Type B pancreatic cell (in vitro differentiated cells): ENCODE data around the gene PRR30. TPM values are rescaled to one million over a fixed set of nuclear protein-coding genes. Genes with fewer than 3 reads are reported as not detected.
"Not testable (repeated sequence)": the region's sequence is repeated elsewhere in the genome, so short reads cannot be mapped to it uniquely, and the experiment has no call there.

Experiments used
- DNase-seq: peaks from one replicate; pipeline ENCODE4 v3.0.0; 2021; ENCODE audit warnings: mixed read lengths; ENCODE audit not compliant: unreplicated experiment; ENCODE audit errors: extremely low spot score
- H3K27ac Mint-ChIP-seq: 2 replicates; pipeline ENCODE4 v1.8.0; 2021; ENCODE audit warnings: mild to moderate bottlenecking, mixed read lengths
- H3K27me3 Mint-ChIP-seq: 2 replicates; pipeline ENCODE4 v1.8.0; 2021; ENCODE audit warnings: mixed read lengths
- H3K36me3 Mint-ChIP-seq: 2 replicates; pipeline ENCODE4 v1.8.0; 2021; ENCODE audit warnings: mixed read lengths
- H3K4me1 Mint-ChIP-seq: one replicate; pipeline ENCODE4 v1.8.0; 2021; ENCODE audit warnings: mixed read lengths; ENCODE audit not compliant: unreplicated experiment
- H3K4me3 Mint-ChIP-seq: 2 replicates; pipeline ENCODE4 v1.8.0; 2021; ENCODE audit warnings: mild to moderate bottlenecking, mixed read lengths
- H3K9me3 Mint-ChIP-seq: 2 replicates; pipeline ENCODE4 v1.8.0; 2021; ENCODE audit warnings: mixed read lengths
- total RNA-seq: library from RNA; stranded (reverse); gene quantifications from 2 replicates; pipeline ENCODE4 v1.2.1, GENCODE V29; 2021; ENCODE audit warnings: low replicate concordance
- TF ChIP-seq, protein P1 (sequence below): fragments of 200-600 bp; sonication (generic); conservative IDR thresholded peaks from 2 replicates; pipeline ENCODE4 v1.5.0; 2021; ENCODE audit warnings: antibody characterized with exemption, mild to moderate bottlenecking

PRR30 gene
- total RNA-seq, 1 donor from 2014 or later, result not detected

DNA sequence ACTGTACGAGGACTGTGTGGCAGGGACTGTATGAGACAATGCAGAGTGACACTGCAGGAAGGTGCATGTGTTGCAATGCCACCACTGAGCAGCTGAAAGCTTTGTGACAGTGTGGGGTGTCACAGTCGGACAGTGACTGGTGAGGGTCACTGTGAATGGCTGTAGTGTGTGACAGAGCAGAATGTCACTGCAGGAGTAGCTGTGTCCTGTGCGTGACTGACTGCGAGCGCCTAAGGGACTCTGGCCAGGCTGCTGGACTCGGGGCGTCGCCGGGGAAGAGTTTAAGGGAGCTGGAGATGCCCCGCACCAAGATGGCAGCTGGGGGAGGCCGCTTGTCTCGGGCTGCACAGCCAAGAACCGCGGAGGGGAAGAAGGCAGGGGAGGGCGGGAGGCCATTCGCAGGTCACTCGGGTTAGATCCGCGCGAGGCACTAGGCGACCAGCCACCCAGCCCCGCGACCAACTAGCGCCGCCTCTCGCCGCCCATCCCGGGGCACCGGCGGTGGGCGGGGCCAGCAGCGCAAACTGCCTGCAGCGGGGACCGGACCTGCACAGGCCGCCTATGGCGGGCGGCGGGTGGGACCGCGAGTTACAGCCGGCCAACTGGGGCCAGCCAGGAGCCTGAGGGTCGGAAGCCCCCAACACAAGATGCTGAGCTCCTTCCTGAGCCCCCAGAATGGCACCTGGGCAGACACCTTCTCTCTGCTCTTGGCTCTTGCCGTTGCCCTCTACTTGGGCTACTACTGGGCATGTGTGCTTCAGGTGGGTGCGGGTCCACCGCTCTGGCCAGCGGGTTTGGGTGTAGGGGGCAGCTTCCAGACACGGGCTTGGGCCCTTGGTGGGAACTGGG is 15.7 kb downstream of the PRR30 start, which contains the start of gene ABHD1:
TSS of gene ABHD1 (plus strand) at position 514 of the 849 bp plus-strand sequence. CDS start at position 648, 134 bp downstream.
- H3K4me3 Mint-ChIP-seq, result peak within 1 kb of the TSS; percentile 89

DNA sequence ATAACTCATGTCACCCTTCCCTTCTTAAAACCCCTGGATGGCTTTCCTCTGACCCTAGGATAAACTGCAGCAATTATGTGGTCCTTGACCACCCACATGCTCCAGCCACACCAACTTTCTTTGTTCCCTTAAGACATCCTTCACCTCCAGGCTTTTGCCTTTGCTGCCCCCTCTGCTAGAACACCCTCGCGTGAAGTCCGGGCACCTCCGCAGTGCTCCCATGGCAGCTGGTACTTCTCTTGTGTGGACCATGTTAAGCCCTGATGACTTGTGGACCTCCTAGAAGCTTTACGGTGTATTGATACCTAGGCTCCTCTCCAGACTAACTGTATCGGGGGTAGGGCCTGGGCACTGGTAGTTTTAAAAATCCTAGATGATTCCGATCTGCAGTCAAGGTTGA is 16.4 kb downstream of the PRR30 start:
- no peak for DNase-seq
- H3K36me3 Mint-ChIP-seq, result no peaks in the 10 kb centered on the region
- TF ChIP-seq, protein P1, sequence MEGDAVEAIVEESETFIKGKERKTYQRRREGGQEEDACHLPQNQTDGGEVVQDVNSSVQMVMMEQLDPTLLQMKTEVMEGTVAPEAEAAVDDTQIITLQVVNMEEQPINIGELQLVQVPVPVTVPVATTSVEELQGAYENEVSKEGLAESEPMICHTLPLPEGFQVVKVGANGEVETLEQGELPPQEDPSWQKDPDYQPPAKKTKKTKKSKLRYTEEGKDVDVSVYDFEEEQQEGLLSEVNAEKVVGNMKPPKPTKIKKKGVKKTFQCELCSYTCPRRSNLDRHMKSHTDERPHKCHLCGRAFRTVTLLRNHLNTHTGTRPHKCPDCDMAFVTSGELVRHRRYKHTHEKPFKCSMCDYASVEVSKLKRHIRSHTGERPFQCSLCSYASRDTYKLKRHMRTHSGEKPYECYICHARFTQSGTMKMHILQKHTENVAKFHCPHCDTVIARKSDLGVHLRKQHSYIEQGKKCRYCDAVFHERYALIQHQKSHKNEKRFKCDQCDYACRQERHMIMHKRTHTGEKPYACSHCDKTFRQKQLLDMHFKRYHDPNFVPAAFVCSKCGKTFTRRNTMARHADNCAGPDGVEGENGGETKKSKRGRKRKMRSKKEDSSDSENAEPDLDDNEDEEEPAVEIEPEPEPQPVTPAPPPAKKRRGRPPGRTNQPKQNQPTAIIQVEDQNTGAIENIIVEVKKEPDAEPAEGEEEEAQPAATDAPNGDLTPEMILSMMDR, result no peak
- H3K4me1 Mint-ChIP-seq, result peaks cover 13% of the 10 kb centered on the region
- peaks cover 59% of the 10 kb centered on the region for H3K27me3 Mint-ChIP-seq
- no peak overlapping the region for H3K27ac Mint-ChIP-seq
- peak overlapping the region; percentile 89 for H3K4me3 Mint-ChIP-seq
- no peaks in the 10 kb centered on the region for H3K9me3 Mint-ChIP-seq

More for the DNA sequence above, 15.7 kb downstream of the PRR30 start, which contains the start of gene ABHD1:
- H3K27me3 Mint-ChIP-seq, result peaks cover 51% of the 10 kb centered on the region
- no peak for DNase-seq
- H3K9me3 Mint-ChIP-seq, result no peaks in the 10 kb centered on the region
- TF ChIP-seq, protein P1, result no peak
- no peak within 1 kb of the TSS for H3K27ac Mint-ChIP-seq
- no peaks in the 10 kb centered on the region for H3K36me3 Mint-ChIP-seq
- peaks cover 13% of the 10 kb centered on the region for H3K4me1 Mint-ChIP-seq

- Mint-ChIP-seq H3K4me1 (peaks cover 13% of the 10 kb centered on the region), H3K36me3 (no peaks in the 10 kb centered on the region), H3K27me3 (peaks cover 67% of the 10 kb centered on the region), H3K27ac (no peak overlapping the region), H3K4me3 (peak overlapping the region; percentile 22), H3K9me3 (no peaks in the 10 kb centered on the region)
- TF ChIP-seq, protein P1, result no peak
- no peak for DNase-seq
Measured at GRCh38 chr2:27121906-27122305, 17.3 kb downstream of the PRR30 start.

DNA sequence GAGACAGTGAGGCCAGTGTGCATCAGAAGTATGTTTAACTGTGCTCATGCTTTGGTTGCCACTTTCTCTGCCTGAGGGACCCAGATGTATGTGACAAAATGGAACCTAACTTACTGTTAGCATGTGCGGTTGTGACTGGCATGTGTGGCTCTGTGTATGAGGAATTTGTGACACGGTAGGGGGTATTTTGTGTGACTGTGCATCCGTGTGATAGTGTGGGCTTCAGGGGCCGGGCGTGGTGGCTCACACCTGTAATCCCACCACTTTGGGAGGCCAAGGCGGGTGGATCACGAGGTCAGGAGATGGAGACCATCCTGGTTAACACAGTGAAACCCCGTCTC is 19.9 kb downstream of the PRR30 start:
- not testable (repeated sequence) for H3K4me1 Mint-ChIP-seq, H3K27ac Mint-ChIP-seq, H3K9me3 Mint-ChIP-seq, DNase-seq, H3K36me3 Mint-ChIP-seq
- Mint-ChIP-seq H3K4me3 (peak overlapping the region; percentile 86), H3K27me3 (peaks cover 75% of the 10 kb centered on the region)

- Mint-ChIP-seq H3K9me3 (no peaks in the 10 kb centered on the region), H3K27ac (no peak within 1 kb of the TSS), H3K36me3 (no peaks in the 10 kb centered on the region), H3K4me1 (peaks cover 9% of the 10 kb centered on the region), H3K27me3 (peaks cover 78% of the 10 kb centered on the region), H3K4me3 (peak within 1 kb of the TSS; percentile 86)
- no peak for DNase-seq
- TF ChIP-seq, protein P1, result no peak
Measured at GRCh38 chr2:27118525-27119329, 20.5 kb downstream of the PRR30 start, which contains the start of gene CGREF1. Gene CGREF1 (minus strand): TSS chr2:27119128. CDS start chr2:27104366, 14,762 bp downstream.
